SIG-M5 (cell line): ENCODE measurements around the gene OSTM1.
"Not testable (repeated sequence)": the region's sequence is repeated elsewhere in the genome, so short reads cannot be mapped to it uniquely, and the experiment has no call there.

Experiments used
- DNase-seq: peaks from one replicate; lab custom pipeline; 2025; lab: John Stamatoyannopoulos, UW

The OSTM1 gene

DNA sequence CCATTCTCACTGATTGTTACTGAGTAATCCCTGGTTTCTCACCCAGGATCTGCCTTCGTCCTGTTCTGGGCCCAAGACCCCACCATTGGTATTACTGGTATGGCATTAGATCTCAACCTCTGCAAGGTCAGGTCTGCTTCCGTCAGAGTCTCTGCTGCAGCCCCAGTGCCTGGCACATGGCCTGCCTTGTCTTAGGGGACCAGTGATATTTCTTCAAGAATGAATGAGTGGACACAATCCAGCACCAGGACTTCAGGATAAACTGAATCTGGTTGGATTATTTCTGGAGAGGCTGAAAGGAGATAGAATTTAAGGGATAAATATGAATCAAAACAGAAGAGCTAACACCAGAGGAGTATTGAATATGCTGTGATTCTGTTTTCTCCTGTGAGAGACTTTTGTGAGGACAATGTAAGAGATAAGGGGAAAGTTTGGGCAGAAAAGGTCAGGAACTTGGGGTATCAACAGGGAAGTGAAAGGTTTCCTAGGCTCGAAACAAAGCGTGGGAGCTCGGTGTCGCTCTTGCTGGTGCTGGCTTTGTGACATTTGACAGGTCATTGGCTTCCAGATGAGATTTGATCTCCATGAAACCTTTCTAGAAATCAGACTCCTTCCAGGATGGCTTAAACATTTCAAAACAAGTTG lies 53.9 kb downstream of the OSTM1 start:
- no peak for DNase-seq

DNA sequence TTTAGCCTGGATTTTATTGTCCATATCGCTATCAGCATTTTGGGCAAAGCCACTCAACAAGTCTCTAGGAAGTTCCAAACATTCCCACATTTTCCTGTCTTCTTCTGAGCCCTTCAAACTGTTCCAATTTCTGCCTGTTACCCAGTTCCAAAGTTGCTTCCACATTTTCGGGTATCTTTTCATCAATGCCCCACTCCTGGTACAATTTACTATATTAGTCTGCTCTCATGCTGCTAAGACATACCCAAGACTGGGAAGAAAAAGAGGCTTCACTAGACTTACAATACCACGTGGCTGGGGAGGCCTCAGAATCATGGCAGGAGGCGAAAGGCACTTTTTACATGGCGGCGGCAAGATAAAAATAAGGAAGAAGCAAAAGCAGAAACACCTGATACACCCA lies 58.3 kb downstream of the OSTM1 start:
- DNase-seq = not testable (repeated sequence)

DNA sequence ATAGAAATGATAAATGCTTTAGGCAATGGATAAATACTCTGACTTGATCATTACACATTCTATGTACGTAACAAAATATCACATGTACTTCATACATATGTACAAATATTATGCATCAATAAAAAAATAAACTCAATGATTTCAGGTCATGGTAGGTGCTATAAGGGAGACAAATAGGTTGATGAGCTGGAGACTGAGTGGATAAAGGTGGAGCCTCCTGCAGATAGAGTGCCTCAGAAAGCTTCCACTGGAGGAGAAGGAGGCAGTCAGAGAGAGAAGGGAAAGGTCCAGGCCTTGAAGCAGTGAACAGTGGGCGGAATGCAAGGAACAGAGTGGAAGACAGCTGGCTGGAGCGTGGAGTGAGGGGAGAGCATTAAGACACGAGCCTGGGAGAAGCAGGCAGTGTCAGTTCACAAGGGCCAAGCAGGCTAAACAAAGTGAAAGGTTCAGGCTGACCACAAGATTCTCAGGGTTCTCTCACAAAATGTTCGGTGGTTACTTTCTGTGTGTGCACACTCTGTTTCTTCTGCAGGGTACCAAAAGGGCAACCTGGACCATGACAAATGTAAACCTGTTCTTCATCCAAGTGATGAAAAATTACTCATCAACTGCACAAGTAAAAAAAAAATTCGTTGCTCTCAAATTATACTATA lies 60.6 kb downstream of the OSTM1 start:
- no peak for DNase-seq

DNA sequence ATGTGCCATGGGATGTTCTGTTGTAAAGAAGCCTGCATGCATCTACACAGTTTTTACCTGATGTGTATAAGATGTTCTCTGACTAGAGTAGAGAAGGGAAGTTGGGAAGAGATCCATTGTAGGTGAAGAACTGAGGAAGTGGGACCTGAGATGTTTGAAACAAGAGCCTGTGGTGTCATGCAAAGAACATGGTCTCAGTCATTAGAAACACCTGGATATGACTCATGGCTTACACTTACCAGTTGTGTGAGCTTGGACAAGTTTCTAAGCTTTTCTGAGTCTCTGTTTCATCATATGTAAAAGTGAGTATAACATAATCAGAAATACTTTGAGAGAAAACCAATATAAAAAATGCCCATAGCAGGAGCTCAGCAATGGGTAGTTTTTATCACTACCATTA lies 64.6 kb downstream of the OSTM1 start:
- no peak for DNase-seq

DNA sequence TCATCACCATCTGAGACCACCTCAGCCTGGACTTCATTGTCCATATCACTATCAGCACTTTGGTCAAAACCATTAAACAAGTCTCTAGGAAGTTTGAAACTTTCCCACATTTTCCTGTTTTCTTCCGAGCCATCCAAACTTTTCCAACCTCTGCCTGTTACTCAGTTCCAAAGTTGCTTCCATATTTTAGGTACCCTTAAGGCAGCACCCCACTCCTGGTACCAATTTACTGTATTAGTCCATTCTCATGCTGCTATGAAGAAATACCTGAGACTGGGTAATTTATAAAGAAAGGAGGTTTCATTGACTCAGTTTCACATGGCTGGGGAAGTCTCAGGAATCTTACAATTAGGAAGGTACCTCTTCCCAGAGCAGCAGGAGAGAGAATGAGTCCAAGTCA lies 65.3 kb downstream of the OSTM1 start:
- not testable (repeated sequence) for DNase-seq

DNA sequence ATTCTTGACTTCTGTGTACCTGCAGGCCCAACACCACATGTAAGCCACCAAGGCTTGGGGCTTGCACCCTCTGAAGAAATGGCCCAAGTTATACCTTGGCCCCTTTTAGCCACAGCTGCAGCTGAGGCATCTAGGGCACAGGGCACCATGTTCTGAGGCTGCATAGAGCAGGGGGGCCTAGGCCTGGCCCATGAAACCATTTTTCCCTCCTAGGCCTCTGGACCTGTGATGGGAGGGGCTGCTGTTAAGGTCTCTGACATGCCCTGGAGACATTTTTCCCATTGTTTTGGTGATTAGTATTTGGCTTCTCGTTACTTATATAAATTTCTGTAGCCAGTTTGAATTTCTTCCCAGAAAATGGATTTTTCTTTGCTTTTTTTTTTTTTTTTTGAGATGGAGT lies 66.2 kb downstream of the OSTM1 start:
- no peak for DNase-seq

DNA sequence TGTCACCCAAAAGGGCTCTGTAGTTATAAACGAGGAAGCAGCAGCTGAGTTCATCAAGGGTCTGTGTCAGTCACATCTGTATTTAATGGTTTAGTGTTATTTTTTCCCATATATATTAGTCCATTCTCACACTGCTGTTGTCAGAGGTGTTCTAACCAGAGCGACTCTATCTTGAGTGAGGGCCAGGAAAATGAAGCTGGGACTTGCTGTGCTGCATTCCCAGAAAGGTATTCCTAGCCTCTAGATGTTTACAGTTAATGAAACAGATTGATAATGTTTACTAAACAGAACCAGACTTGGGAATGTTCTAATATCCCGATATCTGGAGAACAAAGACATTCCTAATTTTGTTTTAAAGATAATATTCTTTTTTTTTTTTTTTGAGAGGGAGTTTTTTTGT lies 68.6 kb downstream of the OSTM1 start:
- no peak for DNase-seq

DNA sequence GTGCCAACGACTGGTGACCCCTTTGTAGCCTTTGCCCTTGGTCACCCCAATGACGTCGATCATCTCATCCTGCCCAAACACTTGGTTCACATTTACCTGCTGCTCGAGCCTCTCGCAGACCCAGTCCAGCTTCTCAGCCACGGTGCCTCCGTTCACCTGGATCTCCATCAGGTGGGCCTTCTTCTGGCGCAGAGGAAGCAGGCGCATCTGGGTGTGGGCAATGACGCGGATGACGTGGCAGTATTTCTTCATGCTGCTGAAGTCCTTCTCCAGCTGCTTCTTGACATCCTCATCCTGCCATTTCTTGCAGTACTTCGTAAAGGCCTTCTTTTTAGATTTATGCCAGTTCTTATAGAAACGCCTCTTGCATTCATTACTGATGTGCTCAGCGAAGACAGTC lies 69.7 kb downstream of the OSTM1 start:
- DNase-seq = no peak

DNA sequence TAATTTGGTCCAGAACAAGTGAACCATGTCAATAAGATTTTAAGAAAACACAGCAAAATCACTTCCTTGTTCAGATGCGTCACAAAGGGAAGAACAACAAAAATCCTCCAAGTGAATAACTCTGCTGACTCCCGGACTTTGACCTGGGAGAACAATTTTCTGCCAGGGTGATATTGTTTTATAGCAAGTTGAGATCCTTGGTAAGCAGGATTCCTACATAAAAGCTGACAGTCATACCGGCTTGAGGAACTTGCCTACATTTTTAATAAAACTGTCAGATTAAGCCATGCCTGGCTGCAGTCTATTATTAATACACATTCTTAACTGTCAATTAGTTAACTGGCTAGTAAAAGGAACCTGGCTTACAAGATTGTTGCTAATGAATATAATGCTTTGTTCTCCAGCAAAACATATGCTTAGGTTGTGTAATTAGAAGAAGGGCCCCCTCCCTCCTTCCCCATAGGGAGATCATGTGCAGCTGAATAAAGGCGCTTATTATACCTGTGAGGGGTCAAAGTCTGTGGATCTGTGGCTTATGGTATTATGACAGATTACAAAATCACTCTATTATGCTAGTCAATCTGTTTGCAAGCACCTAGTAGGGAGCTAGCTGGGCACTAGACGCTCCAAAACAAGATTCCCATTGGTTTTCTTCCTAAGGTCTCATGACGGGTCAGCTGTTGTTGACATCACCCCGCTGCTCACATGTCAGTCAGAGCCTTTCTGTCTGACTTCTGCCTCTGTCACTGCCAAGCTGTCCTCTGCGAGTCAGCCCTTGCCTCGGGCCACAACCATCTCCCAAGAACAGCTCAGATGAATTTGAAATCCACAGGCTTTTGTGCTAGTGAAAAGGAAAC lies 71.9 kb downstream of the OSTM1 start:
- DNase-seq = no peak

DNA sequence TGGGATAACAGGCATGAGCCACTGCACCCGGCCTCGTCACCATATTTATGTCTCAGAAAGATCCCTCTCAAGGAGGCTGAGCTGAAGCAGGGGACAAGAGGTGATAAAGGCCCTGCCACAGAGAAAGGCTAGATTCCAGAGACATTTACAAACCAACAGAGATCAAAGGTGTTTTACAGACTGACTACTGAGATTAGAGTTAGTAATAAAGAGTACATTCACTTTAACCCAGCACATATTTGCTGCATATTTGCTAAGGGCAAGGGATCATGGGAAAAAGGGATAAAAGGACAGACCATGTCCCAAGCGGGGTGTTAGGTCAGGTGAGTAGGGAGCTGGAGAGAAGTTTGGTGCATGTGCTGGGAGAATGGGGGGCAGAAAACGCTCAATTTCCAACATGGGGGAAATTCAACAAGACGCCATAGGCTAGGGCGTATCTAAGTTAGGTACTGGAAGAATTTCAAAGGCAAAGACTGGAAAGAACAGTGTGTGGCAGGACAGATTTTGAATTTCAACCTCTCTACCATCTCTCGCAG lies 72.8 kb downstream of the OSTM1 start:
- no peak for DNase-seq

DNA sequence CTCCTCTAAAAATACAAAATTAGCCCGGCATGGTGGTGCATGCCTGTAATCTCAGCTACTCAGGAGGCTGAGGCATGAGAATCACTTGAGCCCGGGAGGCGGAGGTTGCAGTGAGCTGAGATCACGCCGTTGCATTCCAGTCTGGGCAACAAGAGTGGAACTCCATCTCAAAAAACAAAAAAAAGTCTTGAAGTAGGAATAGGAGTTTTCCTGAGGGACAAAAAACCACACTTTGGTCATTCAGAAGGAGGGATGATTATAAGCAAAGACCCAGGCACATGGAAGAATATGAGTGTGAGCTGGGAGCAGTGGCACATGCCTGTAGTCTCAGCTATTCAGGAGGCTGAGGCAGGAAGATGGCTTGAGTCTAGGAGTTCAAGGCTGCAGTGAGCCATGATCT lies 74.3 kb downstream of the OSTM1 start:
- DNase-seq = not testable (repeated sequence)

DNA sequence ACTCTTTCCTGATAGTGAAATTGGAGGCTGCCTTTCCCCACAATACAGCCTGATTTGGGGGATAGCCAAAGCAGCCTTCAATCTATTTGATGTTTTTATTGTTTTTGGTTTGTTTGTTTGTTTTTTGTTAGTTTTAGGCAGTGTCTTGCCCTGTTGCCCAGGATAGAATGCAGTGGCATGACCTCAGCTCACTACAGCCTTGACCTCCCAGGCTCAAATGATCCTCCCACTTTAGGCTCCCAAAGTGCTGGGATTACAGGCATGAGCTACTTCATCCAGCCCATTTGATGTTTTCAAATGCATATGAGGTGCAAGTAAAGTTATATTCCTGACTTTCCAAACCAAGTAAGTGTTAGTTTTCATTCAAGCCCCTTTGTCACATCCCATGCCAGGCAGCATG lies 75.2 kb downstream of the OSTM1 start:
- no peak for DNase-seq

DNA sequence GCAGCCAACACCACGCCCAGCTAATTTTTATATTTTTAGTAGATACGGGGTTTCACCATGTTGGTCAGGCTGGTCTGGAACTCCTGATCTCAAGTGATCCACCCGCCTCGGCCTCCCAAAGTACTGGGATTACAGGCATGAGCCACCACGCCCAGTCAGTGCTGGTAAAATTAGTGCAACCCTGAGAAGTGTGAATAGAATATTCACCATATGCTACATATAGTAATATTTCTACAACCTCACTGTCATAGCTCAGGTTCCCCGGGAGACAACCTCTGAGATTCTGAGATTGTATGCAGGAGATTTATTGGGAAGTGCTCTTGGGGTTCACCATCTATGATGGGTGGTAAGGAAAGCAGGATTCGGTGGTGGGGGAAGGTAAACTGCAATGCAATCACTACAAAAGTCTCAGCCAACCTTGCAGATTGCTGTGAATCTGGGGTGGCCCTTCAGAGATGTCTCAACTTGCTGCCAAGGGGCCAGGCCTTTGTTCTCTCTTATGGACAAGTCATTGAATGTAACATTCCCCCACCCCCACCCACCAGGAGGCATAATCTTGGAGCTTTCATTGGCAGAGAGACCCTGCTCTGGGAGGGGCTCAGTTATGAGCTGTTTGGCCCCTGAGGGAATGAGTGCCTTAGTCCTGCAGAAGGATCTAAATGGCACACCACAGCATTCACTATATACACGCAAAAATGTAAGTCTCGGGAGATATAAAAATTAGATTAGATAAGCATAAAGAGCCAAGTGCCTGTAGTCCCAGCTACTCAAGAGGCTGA lies 82.6 kb downstream of the OSTM1 start:
- DNase-seq = no peak
